Measurements from ENCODE around the gene FAM107B.

FAM107B gene

DNA sequence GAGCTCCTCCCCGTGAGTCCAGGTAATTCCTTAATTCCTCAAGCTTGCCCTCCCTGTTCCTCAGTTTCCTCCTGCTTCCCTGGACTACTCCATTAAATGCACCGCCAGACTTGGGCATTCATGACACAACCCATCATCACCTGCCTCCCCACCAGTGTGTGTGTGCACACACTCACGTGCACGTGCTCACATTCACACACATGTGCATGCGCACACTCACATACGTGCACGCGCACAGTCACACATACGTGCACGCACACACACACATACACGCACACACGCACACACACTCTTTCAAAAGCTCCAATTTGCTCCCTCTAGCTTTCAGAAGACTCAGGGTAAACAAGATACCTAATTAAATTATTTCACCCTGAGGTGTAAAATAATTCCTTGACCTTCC is 216.7 kb downstream of the FAM107B start:
- TF ChIP-seq EP300 (IDR thresholded peaks at IDR 0.05; ENCODE audit: borderline replicate concordance) (no peak), CREB1 (IDR thresholded peaks at IDR 0.05; ENCODE audit: low read depth) (no peak), TAF1 (IDR thresholded peaks at IDR 0.05; ENCODE audit: low read depth) (no peak), FOXM1 (IDR thresholded peaks at IDR 0.05; ENCODE audit: borderline replicate concordance, low read depth) (no peak), NFIC (IDR thresholded peaks at IDR 0.05) (no peak), TEAD4 (IDR thresholded peaks at IDR 0.05) (no peak), ZBTB7A (IDR thresholded peaks at IDR 0.05; ENCODE audit: low read depth) (no peak)
- TF ChIP-seq, protein P1, sequence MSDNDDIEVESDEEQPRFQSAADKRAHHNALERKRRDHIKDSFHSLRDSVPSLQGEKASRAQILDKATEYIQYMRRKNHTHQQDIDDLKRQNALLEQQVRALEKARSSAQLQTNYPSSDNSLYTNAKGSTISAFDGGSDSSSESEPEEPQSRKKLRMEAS (IDR thresholded peaks at IDR 0.05) = no peak
- TF ChIP-seq, protein P2, sequence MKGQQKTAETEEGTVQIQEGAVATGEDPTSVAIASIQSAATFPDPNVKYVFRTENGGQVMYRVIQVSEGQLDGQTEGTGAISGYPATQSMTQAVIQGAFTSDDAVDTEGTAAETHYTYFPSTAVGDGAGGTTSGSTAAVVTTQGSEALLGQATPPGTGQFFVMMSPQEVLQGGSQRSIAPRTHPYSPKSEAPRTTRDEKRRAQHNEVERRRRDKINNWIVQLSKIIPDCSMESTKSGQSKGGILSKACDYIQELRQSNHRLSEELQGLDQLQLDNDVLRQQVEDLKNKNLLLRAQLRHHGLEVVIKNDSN (IDR thresholded peaks at IDR 0.05) = no peak
- TF ChIP-seq, protein P3, sequence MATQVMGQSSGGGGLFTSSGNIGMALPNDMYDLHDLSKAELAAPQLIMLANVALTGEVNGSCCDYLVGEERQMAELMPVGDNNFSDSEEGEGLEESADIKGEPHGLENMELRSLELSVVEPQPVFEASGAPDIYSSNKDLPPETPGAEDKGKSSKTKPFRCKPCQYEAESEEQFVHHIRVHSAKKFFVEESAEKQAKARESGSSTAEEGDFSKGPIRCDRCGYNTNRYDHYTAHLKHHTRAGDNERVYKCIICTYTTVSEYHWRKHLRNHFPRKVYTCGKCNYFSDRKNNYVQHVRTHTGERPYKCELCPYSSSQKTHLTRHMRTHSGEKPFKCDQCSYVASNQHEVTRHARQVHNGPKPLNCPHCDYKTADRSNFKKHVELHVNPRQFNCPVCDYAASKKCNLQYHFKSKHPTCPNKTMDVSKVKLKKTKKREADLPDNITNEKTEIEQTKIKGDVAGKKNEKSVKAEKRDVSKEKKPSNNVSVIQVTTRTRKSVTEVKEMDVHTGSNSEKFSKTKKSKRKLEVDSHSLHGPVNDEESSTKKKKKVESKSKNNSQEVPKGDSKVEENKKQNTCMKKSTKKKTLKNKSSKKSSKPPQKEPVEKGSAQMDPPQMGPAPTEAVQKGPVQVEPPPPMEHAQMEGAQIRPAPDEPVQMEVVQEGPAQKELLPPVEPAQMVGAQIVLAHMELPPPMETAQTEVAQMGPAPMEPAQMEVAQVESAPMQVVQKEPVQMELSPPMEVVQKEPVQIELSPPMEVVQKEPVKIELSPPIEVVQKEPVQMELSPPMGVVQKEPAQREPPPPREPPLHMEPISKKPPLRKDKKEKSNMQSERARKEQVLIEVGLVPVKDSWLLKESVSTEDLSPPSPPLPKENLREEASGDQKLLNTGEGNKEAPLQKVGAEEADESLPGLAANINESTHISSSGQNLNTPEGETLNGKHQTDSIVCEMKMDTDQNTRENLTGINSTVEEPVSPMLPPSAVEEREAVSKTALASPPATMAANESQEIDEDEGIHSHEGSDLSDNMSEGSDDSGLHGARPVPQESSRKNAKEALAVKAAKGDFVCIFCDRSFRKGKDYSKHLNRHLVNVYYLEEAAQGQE (IDR thresholded peaks at IDR 0.05; ENCODE audit: low read depth) = no peak

DNA sequence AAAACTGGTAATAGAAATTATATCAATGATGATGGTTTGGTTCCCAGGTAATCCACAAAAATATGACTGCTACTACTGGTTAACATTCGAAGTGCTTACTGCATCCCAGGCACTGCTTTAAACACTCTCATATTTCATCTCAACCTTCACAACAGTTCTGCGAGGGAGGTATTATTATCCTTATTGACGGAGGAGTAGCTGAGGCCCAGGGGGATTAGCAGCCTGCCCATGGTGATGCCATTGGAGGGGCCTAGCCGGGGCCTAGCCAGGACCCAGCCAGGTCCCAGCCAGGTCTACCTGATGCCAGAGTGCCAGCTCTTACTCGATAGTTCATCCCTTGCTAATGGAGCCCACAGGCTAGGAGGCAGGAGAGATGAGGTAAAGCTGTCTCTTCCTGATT is 217.1 kb downstream of the FAM107B start:
- TF ChIP-seq CREB1 (IDR thresholded peaks at IDR 0.05; ENCODE audit: low read depth) (no peak), FOXM1 (IDR thresholded peaks at IDR 0.05; ENCODE audit: borderline replicate concordance, low read depth) (no peak), CEBPB (IDR thresholded peaks at IDR 0.05) (no peak), TAF1 (IDR thresholded peaks at IDR 0.05; ENCODE audit: low read depth) (no peak), RAD21 (IDR thresholded peaks at IDR 0.05; ENCODE audit: low read depth) (no peak), EP300 (IDR thresholded peaks at IDR 0.05; ENCODE audit: borderline replicate concordance) (no peak), TEAD4 (IDR thresholded peaks at IDR 0.05) (no peak), YY1 (IDR thresholded peaks at IDR 0.05; ENCODE audit: low read depth) (no peak), NFIC (IDR thresholded peaks at IDR 0.05) (no peak), EGR1 (IDR thresholded peaks at IDR 0.05) (no peak), TCF12 (IDR thresholded peaks at IDR 0.05; ENCODE audit: low read depth) (no peak), ZBTB7A (IDR thresholded peaks at IDR 0.05; ENCODE audit: low read depth) (no peak)
- TF ChIP-seq, protein P2 (IDR thresholded peaks at IDR 0.05) = no peak
- TF ChIP-seq, protein P1 (IDR thresholded peaks at IDR 0.05) = no peak
- TF ChIP-seq, protein P3 (IDR thresholded peaks at IDR 0.05; ENCODE audit: low read depth) = no peak

DNA sequence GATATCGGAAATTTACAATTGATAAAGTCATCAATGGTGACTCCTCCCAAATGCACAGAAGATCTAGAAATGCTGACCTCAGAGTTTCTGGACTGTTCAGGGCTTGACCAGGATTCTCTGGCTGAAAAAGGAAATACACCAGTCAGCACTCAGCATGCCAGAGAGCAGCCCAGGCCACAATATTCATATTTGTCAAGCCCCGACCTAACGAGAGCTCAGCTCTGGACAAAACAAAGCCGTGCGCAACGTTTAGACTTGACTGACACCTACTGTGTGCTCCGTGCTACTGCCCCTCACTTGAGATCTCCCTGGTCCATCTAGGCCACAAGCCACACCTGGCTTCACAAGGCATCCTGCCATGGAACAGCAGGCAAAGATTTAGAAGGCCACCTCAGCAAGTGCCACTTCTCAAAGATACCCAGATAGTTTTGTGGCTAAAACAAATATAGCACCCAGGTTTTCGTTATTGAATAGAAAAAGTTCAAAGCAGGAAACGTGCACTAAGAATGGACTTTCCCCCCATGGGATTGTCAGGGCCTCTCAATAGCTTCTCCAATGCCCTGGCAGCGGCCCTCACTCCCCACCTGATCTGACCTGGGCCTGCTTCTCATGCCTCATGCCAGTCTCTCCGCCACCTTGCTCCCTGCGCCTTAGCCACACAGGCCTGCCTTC is 218.3 kb downstream of the FAM107B start:
- no peak for TF ChIP-seq CREB1 (IDR thresholded peaks at IDR 0.05; ENCODE audit: low read depth)
- TF ChIP-seq, protein P3 (IDR thresholded peaks at IDR 0.05; ENCODE audit: low read depth) = no peak
- TF ChIP-seq RAD21 (IDR thresholded peaks at IDR 0.05; ENCODE audit: low read depth) = 0 out of 2 replicates have a peak, but pooled peaks have one; percentile 2
- no peak for TF ChIP-seq NFIC (IDR thresholded peaks at IDR 0.05)
- no peak for TF ChIP-seq ZBTB7A (IDR thresholded peaks at IDR 0.05; ENCODE audit: low read depth)
- no peak for TF ChIP-seq YY1 (IDR thresholded peaks at IDR 0.05; ENCODE audit: low read depth)
- TF ChIP-seq CEBPB (IDR thresholded peaks at IDR 0.05) = no peak

DNA sequence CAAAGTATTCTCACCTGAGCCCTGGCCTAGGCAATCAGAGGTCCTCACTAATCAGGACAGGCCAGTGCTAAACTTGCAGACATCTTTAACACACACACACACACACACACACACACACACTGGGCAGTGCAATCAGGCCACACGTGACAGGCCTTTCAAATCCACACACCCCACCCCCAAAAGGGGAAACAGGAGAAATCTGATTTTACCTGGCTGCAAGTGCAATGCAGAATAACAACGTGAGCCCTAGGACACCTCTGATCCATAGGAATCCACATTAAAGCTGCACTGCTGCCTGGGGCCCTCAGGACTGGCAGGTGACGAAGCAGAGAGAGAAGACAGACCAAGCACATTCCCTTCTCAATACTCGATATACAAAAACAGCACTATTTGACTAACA is 218.9 kb downstream of the FAM107B start:
- no peak for TF ChIP-seq FOXM1 (IDR thresholded peaks at IDR 0.05; ENCODE audit: borderline replicate concordance, low read depth)
- TF ChIP-seq EGR1 (IDR thresholded peaks at IDR 0.05) = no peak
- TF ChIP-seq, protein P1 (IDR thresholded peaks at IDR 0.05) = no peak
- no peak for TF ChIP-seq TCF12 (IDR thresholded peaks at IDR 0.05; ENCODE audit: low read depth)
- no peak for TF ChIP-seq RAD21 (IDR thresholded peaks at IDR 0.05; ENCODE audit: low read depth)
- no peak for TF ChIP-seq YY1 (IDR thresholded peaks at IDR 0.05; ENCODE audit: low read depth)
- TF ChIP-seq TAF1 (IDR thresholded peaks at IDR 0.05; ENCODE audit: low read depth) = no peak
- TF ChIP-seq, protein P2 (IDR thresholded peaks at IDR 0.05) = no peak
- no peak for TF ChIP-seq CEBPB (IDR thresholded peaks at IDR 0.05)
- no peak for TF ChIP-seq TEAD4 (IDR thresholded peaks at IDR 0.05)
- TF ChIP-seq CREB1 (IDR thresholded peaks at IDR 0.05; ENCODE audit: low read depth) = no peak
